ENCODE data around the gene ATP1A4. TPM values are rescaled to one million over a fixed set of nuclear protein-coding genes. Genes with fewer than 3 reads are reported as not detected.

Gene ATP1A4
- total RNA-seq, 1 donor from 2014 or later: 0.27 TPM

GRCh38 chr1:160149233-160149632 is 2.2 kb upstream of the ATP1A4 start:
- DNase-seq (ENCODE audit: extremely low spot score, unreplicated experiment): no peak
- Mint-ChIP-seq H3K4me1 (ENCODE audit: unreplicated experiment) (peaks cover 4% of the 10 kb centered on the region), H3K4me3 (no peak overlapping the region), H3K36me3 (no peaks in the 10 kb centered on the region), H3K27ac (no peak overlapping the region), H3K27me3 (no peaks in the 10 kb centered on the region), H3K9me3 (no peaks in the 10 kb centered on the region)
- TF ChIP-seq, protein P1, sequence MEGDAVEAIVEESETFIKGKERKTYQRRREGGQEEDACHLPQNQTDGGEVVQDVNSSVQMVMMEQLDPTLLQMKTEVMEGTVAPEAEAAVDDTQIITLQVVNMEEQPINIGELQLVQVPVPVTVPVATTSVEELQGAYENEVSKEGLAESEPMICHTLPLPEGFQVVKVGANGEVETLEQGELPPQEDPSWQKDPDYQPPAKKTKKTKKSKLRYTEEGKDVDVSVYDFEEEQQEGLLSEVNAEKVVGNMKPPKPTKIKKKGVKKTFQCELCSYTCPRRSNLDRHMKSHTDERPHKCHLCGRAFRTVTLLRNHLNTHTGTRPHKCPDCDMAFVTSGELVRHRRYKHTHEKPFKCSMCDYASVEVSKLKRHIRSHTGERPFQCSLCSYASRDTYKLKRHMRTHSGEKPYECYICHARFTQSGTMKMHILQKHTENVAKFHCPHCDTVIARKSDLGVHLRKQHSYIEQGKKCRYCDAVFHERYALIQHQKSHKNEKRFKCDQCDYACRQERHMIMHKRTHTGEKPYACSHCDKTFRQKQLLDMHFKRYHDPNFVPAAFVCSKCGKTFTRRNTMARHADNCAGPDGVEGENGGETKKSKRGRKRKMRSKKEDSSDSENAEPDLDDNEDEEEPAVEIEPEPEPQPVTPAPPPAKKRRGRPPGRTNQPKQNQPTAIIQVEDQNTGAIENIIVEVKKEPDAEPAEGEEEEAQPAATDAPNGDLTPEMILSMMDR (conservative IDR thresholded peaks at IDR 0.05): no peak

DNA sequence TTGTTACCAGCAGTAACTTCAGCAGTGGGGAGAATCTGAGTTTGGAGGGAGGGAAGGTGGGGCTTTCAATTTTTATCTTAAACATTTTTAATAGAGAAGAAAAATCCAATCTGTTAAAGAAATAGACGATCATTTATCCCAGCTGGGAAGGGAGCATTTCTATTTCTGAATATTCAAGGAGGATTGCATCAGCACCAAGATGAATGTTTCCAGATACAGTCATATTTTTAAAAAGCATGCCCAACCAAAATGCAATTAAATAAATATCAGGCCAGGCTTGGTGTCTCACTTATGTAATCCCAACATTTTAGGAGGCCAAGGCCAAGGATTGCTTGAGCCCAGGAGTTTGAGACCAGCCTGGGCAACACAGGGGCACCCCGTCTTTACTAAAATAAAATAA is 1.7 kb upstream of the ATP1A4 start:
- Mint-ChIP-seq H3K9me3 (no peaks in the 10 kb centered on the region), H3K36me3 (no peaks in the 10 kb centered on the region), H3K27ac (no peak overlapping the region), H3K4me3 (no peak overlapping the region), H3K4me1 (ENCODE audit: unreplicated experiment) (peaks cover 4% of the 10 kb centered on the region), H3K27me3 (no peaks in the 10 kb centered on the region)
- no peak for DNase-seq (ENCODE audit: extremely low spot score, unreplicated experiment)
- TF ChIP-seq, protein P1 (conservative IDR thresholded peaks at IDR 0.05): no peak

DNA sequence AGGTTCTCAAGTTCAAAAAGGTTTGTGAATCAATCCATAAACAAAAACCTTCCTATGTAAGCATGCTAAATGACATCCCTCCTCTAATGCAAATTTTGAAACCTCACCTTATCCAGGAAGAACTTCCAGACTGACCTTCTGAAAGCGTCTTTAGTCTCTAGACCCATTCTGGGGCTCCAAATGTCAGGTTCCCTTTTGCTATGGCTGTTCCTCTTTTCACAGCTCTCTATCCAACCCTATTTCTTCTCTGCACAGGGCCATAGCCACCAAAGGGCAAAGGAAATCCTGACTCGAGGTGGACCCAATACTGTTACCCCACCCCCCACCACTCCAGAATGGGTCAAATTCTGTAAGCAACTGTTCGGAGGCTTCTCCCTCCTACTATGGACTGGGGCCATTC is 3.4 kb downstream of the ATP1A4 start:
- no peaks in the 10 kb centered on the region for H3K9me3 Mint-ChIP-seq
- H3K4me3 Mint-ChIP-seq: no peak overlapping the region
- H3K4me1 Mint-ChIP-seq (ENCODE audit: unreplicated experiment): no peaks in the 10 kb centered on the region
- no peak for DNase-seq (ENCODE audit: extremely low spot score, unreplicated experiment)
- H3K36me3 Mint-ChIP-seq: no peaks in the 10 kb centered on the region
- H3K27ac Mint-ChIP-seq: no peak overlapping the region
- TF ChIP-seq, protein P1 (conservative IDR thresholded peaks at IDR 0.05): no peak
- H3K27me3 Mint-ChIP-seq: peaks cover 3% of the 10 kb centered on the region

GRCh38 chr1:160156361-160156760 is 5.0 kb downstream of the ATP1A4 start:
- H3K9me3 Mint-ChIP-seq: no peaks in the 10 kb centered on the region
- no peak overlapping the region for H3K4me3 Mint-ChIP-seq
- H3K36me3 Mint-ChIP-seq: no peaks in the 10 kb centered on the region
- no peaks in the 10 kb centered on the region for H3K4me1 Mint-ChIP-seq (ENCODE audit: unreplicated experiment)
- peaks cover 3% of the 10 kb centered on the region for H3K27me3 Mint-ChIP-seq
- DNase-seq (ENCODE audit: extremely low spot score, unreplicated experiment): no peak
- H3K27ac Mint-ChIP-seq: no peak overlapping the region
- TF ChIP-seq, protein P1 (conservative IDR thresholded peaks at IDR 0.05): no peak

GRCh38 chr1:160157174-160157573 is 5.8 kb downstream of the ATP1A4 start:
- H3K9me3 Mint-ChIP-seq: no peaks in the 10 kb centered on the region
- H3K4me3 Mint-ChIP-seq: no peak overlapping the region
- no peaks in the 10 kb centered on the region for H3K36me3 Mint-ChIP-seq
- TF ChIP-seq, protein P1 (conservative IDR thresholded peaks at IDR 0.05): no peak
- DNase-seq (ENCODE audit: extremely low spot score, unreplicated experiment): no peak
- H3K27ac Mint-ChIP-seq: no peak overlapping the region
- H3K27me3 Mint-ChIP-seq: peaks cover 3% of the 10 kb centered on the region
- H3K4me1 Mint-ChIP-seq (ENCODE audit: unreplicated experiment): peaks cover 2% of the 10 kb centered on the region

DNA sequence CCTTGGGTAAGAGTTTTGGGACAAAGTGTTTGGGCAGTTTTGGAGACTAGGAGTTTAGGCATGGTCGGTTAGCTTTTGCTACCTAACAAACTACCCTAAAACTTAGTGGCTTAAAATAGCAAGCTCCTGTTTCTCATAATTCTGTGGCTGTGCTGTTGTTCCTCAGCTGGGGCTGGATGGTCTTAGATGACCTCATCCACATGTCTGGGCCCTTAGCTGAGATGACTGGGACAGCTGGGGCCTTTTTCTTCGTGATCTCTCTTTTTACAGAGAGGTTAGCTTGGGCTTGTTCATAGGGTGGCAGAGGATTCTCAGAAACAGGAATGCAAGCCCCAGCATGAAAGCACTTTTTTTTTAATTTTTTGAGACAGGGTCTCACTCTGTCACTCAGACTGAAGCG is 6.6 kb downstream of the ATP1A4 start:
- H3K9me3 Mint-ChIP-seq: no peaks in the 10 kb centered on the region
- DNase-seq (ENCODE audit: extremely low spot score, unreplicated experiment): no peak
- TF ChIP-seq, protein P1 (conservative IDR thresholded peaks at IDR 0.05): no peak
- H3K4me1 Mint-ChIP-seq (ENCODE audit: unreplicated experiment): peaks cover 4% of the 10 kb centered on the region
- peaks cover 3% of the 10 kb centered on the region for H3K27me3 Mint-ChIP-seq
- H3K27ac Mint-ChIP-seq: no peak overlapping the region
- H3K36me3 Mint-ChIP-seq: no peaks in the 10 kb centered on the region
- no peak overlapping the region for H3K4me3 Mint-ChIP-seq

Measured in type B pancreatic cell (in vitro differentiated cells).